UCSD-AML1 (cell line): Measurements from ENCODE around the gene GRIA4.

ENCODE experiments used
- DNase-seq: peaks from one replicate; lab custom pipeline; 2025; ENCODE audit not compliant: unreplicated experiment; lab: John Stamatoyannopoulos, UW

The GRIA4 gene

DNA sequence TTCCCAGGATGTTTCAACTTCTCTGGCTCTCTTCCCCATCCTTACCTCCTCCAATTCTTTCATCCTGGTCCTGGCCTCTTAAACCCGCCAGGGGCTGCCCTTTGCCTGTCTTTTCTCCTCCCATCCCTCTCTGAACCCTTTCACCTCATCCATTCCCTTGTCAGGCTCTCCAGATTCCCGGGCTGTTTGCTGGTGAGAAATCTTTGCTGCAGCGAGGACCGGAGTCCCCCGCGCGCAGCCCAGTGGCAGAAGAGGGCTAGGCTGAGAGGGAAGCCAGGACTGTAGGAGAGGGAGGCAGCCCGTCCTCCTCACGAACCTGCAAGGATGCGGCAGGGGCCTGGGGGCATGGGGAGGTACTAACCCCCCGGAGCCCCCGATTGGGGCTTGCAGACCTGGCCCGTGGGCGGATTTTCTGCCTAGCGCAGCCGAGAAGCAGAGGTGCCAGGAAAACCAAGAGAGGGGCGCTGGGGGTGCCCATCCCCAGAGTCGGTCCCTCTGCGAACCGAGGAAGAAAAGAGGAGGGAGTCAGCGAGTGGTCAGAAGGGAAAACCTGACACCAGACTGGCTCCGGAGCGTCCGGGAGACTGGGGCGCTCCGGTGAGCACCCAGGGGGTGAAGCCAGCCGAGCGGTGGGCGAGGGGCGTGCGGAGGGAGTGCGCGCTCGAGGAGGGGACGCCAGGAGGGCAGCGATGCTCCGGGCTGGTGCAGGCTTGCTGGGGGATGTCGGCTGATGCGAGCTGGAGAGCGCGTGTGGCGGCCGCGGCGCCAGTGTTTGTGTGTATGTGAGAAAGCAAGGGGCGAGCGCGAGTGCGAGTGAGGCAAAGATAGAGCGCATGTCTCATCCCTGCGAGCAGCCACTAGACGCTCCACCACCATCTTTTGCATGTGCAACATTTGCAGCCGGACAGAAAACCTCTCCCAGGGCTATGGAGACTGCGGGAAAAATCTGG lies at the start of gene GRIA4:
Gene GRIA4, plus strand, starts transcription at position 242 of the 950 bp plus-strand sequence. CDS start 925 bp downstream, outside the sequence.
- no peak for DNase-seq

DNA sequence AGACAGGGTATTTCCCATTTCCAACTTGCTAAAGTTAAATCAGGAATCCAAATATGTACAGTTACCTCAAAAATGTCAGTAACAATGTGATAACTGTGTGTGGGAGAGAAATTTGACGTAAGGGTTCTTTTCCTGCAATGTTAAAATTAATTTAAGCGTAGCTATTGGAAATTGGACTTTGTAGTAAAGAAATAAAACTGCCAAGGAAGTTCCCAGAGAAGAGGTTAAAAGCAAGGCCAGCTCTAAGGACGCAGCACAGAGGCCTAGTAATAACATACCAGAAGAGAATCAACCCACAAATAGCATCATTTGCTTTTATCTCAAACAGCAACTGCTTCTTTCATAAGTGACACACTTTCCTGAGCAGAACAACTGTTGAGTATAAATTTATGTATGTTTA lies 36.8 kb upstream of the GRIA4 start:
- DNase-seq = no peak

DNA sequence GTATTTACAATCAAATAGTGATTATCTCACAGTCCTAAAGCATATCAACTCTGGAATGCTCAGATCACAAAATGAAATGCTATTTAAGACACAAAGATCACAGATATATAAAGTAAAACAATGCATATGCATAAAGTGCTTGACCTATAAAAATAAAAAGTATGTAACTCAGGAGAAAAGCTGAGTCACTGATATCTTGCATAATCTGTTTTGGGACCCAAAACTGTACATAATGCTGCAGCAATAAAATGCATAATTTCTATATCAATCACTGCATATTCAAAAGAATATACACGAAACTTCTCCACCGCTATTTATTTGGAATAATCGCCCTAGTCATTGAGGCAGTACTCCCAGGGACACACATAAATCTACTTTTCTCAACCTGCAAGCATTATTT lies 34.9 kb upstream of the GRIA4 start:
- DNase-seq = no peak

- DNase-seq = no peak
Measured at GRCh38 chr11:105577641-105578040, 32.2 kb upstream of the GRIA4 start.

DNA sequence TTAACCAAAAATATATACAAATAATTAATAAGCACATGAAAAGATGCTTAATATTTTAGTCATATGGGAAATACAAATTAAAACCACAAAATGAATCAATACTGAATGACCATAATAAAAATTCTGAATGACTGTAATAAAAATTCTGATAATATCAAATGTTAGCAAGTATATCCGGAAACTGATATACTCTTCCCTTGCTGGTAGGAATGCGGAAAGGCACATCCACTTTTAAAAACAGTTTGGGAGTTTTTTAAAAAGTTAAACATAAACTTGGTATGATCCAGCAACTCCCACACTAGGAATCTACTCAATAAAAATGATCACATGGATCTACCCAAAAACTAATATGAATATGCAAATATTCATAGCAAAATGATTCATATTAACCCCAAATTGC lies 30.8 kb upstream of the GRIA4 start:
- DNase-seq = no peak

DNA sequence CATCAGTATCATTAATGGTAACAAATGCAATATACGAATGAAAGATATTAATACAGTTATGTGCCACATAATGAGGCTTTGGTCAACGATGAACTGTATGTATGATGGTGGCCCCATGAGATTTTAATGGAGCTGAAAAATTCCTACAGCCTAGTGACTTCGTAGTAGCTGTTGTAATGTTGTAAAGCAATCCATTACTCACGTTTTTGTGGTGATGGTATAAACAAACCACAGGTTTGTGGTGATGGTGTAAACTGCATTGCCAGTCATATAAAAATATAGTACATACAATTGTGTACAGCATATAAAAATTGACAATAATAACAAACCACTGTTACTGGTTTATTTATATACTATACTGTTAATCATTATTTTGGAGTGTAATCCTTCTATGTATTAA lies 27.4 kb upstream of the GRIA4 start:
- DNase-seq = no peak

- no peak for DNase-seq
Measured at GRCh38 chr11:105588001-105588400, 21.9 kb upstream of the GRIA4 start.

- DNase-seq = no peak
Measured at GRCh38 chr11:105589346-105589745, 20.5 kb upstream of the GRIA4 start.

- no peak for DNase-seq
Measured at GRCh38 chr11:105592035-105592434, 17.8 kb upstream of the GRIA4 start.

DNA sequence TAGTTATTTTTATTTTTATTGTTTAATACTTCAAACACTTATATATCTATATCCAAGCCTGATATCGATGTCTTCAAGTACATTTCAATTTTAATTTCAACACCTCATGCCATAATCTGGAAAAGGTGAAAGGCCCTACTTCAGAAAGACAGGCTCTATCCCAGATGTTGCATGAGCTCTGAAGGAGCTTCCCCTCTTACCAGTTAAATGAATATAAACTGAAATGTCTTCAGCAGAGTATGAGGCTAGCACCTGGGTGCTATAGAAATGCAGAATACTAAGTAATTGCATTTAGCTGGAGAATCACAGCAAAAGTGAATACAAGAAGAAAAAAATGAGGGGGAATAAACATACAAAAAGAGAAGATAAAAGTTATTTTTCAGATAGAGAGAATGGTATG lies 11.5 kb upstream of the GRIA4 start:
- no peak for DNase-seq

GRCh38 chr11:105603156-105603555 lies 6.7 kb upstream of the GRIA4 start:
- DNase-seq = no peak

- peak; percentile 9 for DNase-seq
Measured at GRCh38 chr11:105609341-105609781, 512 bp upstream of the GRIA4 start.

- no peak for DNase-seq
Measured at GRCh38 chr11:105610871-105611571, 1.1 kb downstream of the GRIA4 start.

DNA sequence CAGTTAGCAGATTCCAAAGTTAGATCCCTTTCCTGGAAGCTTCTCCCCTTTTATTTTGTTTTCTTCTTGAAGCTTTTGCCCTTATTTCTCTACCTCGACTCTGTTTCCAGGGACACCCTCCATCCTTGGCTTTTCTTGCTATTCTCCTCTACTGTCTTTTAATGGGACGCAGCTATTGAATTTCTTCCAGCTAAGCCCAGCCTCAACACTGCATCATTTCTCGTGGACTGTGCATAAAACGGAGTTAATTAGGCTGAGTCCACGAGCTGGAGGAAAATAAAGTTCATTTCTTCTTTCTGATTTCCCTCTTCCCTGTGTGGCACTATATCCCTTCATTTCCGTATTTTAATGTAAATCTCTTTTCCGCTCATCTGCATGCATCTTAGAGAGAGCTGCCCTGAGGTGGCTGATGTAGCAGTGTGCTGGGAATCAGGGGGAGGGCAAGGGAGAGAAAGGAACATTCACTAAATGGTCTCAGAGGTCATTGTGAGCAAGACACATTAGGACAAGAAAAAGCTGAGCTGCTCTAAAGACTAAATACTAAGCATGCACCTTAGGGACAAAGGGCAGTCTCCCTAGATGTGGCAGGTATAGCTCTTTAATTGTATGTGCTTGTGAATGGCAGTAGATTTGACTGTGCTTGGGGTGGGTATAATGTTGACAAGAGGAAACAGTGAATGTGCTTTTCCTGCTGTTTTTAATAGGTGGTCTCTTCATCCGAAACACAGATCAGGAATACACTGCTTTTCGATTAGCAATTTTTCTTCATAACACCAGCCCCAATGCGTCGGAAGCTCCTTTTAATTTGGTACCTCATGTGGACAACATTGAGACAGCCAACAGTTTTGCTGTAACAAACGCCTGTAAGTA lies 1.9 kb downstream of the GRIA4 start:
- DNase-seq = no peak

DNA sequence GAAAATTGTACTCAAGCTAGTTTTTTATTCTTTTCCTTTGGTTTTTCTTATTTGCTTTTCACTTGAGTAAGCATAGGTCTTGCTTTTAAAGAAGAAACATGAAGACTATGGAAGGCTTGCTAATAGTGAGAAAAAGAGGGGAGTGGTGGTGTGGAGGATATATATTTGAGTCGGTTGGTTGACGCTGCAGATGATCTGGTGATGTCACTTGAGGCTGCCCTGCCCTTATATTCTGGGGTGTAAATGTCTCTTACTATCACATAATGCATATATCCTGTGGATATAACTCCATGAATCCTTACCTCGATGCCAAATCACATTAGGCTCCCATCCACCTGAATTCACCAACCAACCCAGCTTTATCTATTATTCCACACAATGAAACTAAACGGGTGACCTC lies 2.9 kb downstream of the GRIA4 start:
- no peak for DNase-seq

DNA sequence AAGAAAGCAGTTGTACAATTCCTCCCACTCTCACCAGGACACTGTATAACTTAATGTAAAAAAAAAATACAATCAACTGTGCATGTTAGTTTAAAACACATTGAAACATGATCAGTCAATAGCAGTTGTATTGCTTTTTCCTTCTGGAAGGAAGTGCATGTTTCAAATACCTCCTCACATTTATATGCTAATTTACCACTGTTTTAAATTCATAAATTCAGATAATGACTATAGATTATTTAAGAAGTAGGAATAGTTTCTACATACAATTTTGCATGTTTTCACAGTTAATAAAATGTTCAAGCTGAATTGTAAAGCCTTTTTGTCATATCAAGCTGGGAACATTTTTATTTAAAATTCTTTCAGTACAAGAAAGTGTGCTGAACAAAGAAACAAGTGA lies 3.3 kb downstream of the GRIA4 start:
- no peak for DNase-seq

DNA sequence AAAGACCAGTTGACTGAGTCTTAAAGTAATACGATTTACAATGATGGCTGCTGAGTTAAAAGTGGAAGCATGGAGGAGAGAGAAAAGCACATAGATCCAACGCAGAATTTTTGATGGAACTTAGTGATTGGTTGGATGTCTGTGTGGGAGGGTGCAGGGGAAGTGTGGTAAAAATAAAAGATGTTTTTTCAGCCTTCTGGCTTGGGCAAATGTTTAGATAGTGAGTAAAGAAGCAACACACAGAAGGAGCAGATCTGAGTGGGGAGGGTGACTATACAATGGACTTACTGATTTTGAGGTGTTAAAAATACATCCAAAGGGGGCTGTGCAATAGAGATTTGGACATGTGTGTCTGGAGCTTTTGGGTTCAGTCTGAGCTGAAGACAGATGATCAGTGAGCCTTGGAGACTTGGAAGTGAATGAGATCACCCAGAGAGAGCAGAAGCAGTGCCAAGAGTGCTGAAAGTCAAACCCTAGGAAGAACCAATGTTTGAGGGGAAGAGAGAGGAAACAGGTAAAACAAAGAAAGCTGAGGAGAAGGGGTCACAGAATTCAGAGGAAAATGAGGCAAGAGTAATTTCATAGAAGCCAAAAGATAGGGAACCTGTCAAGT lies 8.6 kb downstream of the GRIA4 start:
- no peak for DNase-seq

DNA sequence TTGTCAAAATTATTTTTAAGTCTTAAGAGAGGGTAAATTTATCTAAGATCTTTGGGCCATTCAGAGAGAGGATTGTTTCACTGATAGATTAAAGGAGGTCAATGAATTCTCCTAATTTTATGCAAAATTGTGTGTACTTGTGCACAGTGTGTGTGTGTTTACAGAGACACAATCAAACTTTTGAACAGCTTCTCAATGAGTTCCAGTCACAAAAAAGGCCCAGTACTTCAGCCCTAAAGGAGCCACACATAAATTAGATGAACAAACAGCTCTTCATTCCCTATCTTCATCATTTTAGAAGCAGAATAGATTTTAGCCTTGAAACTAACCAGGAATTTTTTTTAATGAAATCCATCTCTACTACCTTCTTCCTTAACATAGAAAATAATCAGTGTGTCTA lies 9.7 kb downstream of the GRIA4 start:
- DNase-seq = no peak

DNA sequence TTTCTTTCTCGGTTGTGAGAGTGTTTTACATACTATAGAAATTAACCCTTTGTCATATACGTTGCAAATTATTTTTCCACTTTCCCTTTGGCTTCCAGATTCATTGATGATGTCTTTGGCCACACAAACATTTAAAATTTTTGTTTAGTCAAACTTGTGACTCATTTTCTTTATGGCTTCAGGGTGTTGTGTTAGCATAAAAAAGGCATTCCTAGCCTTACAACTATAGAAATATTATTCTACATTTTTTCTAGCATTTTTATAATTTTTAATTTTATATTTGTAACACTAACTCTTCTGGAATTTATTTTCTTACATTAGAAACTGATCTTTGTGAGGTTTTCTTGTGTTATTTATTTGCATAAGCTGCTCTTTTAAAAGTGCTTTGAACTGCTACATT lies 12.1 kb downstream of the GRIA4 start:
- no peak for DNase-seq

DNA sequence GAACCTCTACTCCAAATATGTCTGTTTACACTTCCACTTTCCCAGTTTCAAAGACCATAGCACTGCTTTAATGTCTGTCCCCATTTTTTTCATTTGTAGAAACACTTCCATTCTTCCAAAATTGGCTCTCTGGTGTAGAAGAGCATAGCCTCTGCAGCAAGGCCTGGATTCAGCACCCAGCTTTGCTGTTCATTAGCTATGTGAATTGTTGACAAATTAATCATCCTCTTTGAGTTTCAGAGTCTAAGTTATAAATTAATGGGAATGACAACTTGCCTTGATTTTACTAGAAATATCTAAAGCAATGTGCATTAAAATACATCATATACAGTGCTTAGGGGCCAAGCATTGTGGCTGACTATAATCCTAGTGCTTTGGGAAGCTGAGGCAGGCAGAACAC lies 22.4 kb downstream of the GRIA4 start:
- no peak for DNase-seq

DNA sequence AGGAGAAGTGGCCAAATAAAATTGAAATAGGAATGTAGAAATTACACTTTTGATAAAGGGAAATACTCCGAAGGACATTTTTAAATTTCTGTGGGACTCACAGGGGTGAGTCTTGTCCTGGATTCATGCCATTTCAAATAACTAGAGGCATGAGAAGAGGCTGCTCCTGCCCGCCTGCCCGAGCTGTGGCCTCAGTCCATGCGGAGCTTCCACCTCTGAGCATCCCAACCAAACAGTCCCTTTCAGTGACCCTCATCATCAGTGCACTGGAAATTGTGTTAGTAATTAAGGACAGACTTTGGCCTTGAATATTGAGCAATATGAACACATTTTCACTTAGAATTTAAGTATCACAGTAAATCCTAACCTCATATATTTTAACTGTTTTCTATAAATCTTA lies 25.6 kb downstream of the GRIA4 start:
- DNase-seq = no peak
